Fibroblast of skin of left quadriceps (primary cell): ENCODE data around the gene CKMT1B.
"Not testable (repeated sequence)": the region's sequence is repeated elsewhere in the genome, so short reads cannot be mapped to it uniquely, and the experiment has no call there.

Experiments
- DNase-seq, 2 experiments: peaks; one replicate each; pipeline ENCODE4 v3.0.0-alpha.2; 2013; ENCODE audit warnings: low read depth in 2 of 2

Gene CKMT1B

GRCh38 chr15:43593328-43594190, at the start of gene CKMT1B:
TSS of gene CKMT1B (plus strand) at chr15:43594027. CDS start at chr15:43594219, 192 bp downstream.
- not testable (repeated sequence) for DNase-seq

- no peak for DNase-seq
These were observed 49.6 kb upstream of the CKMT1B start for GRCh38 chr15:43544266-43544665.

GRCh38 chr15:43545426-43545825, 48.4 kb upstream of the CKMT1B start:
- no peak for DNase-seq

GRCh38 chr15:43547539-43547938, 46.3 kb upstream of the CKMT1B start:
- no peak for DNase-seq

- peak; percentile 69 to 75 for DNase-seq
These were observed 43.1 kb upstream of the CKMT1B start for GRCh38 chr15:43550527-43551363.

- no peak for DNase-seq
These were observed 41.6 kb upstream of the CKMT1B start for GRCh38 chr15:43552256-43552655.

- DNase-seq = peak; percentile 54 to 58
These were observed 40.8 kb upstream of the CKMT1B start for GRCh38 chr15:43552986-43553385.

- DNase-seq = not testable (repeated sequence)
These were observed 31.1 kb upstream of the CKMT1B start for GRCh38 chr15:43562753-43563152.

- DNase-seq = not testable (repeated sequence)
These were observed 30.0 kb upstream of the CKMT1B start for GRCh38 chr15:43563793-43564192.

GRCh38 chr15:43566615-43567014, 27.2 kb upstream of the CKMT1B start:
- DNase-seq = not testable (repeated sequence)

GRCh38 chr15:43574607-43575006, 19.2 kb upstream of the CKMT1B start:
- not testable (repeated sequence) for DNase-seq

- not testable (repeated sequence) for DNase-seq
These were observed 3.9 kb upstream of the CKMT1B start, which contains the start of gene PPIP5K1 for GRCh38 chr15:43589778-43590466. TSS of gene PPIP5K1 (minus strand) at chr15:43590208. CDS start at chr15:43584504, 5,704 bp downstream.

GRCh38 chr15:43592841-43593240, 986 bp upstream of the CKMT1B start:
- DNase-seq = not testable (repeated sequence)

GRCh38 chr15:43599131-43599530, 5.3 kb downstream of the CKMT1B start:
- not testable (repeated sequence) for DNase-seq

- DNase-seq = not testable (repeated sequence)
These were observed 6.4 kb downstream of the CKMT1B start for GRCh38 chr15:43600200-43600599.

GRCh38 chr15:43602233-43602632, 8.4 kb downstream of the CKMT1B start:
- not testable (repeated sequence) for DNase-seq

GRCh38 chr15:43617750-43618149, 23.9 kb downstream of the CKMT1B start:
- not testable (repeated sequence) for DNase-seq

GRCh38 chr15:43618700-43619099, 24.9 kb downstream of the CKMT1B start, which contains the start of gene STRC:
TSS of gene STRC (minus strand) at chr15:43618800. CDS start at chr15:43618722, 78 bp downstream.
- DNase-seq = not testable (repeated sequence)

- DNase-seq = not testable (repeated sequence)
These were observed 28.4 kb downstream of the CKMT1B start for GRCh38 chr15:43622068-43622799.

GRCh38 chr15:43625106-43625505, 31.3 kb downstream of the CKMT1B start:
- DNase-seq = peak; percentile 26 to 31

- DNase-seq = not testable (repeated sequence)
These were observed 33.1 kb downstream of the CKMT1B start for GRCh38 chr15:43626937-43627336.
